Brain microvascular endothelial cell (primary cell): ENCODE results near the gene DOCK2.

Experiments
- DNase-seq: peaks from one replicate; pipeline ENCODE4 v3.0.0-alpha.2; 2020
- H3K27ac ChIP-seq: fragments of 250-450 bp; sonication (Bioruptor Pico); 2 replicates; pipeline ENCODE4 v1.5.1; 2020; ENCODE audit warnings: mild to moderate bottlenecking, moderate library complexity
- H3K27me3 ChIP-seq: fragments of 250-450 bp; sonication (Bioruptor Pico); replicated peaks from 2 replicates; pipeline ENCODE4 v1.5.1; 2020; ENCODE audit warnings: mild to moderate bottlenecking
- H3K36me3 ChIP-seq: fragments of 250-450 bp; sonication (Bioruptor Pico); replicated peaks from 2 replicates; pipeline ENCODE4 v1.5.1; 2020; ENCODE audit warnings: mild to moderate bottlenecking
- H3K4me3 ChIP-seq: 2 replicates; pipeline ENCODE4 v1.5.1; 2011; ENCODE audit warnings: low read depth, mild to moderate bottlenecking, control low read depth, low read length, moderate library complexity
- in situ Hi-C: cut with HindIII; loops from 2 replicates; pipeline ENCODE4 v1.10.0; 2017; ENCODE audit warnings: low sequenced_read_pairs, low pct_ligation_motif_present
- TF ChIP-seq, protein P1 (sequence below): IDR thresholded peaks from 2 replicates; pipeline ENCODE4 v1.5.1; 2011; ENCODE audit warnings: low read depth, mild to moderate bottlenecking, moderate library complexity, low read length, control low read depth, inconsistent platforms; ENCODE audit errors: missing control alignments

DOCK2 gene

DNA sequence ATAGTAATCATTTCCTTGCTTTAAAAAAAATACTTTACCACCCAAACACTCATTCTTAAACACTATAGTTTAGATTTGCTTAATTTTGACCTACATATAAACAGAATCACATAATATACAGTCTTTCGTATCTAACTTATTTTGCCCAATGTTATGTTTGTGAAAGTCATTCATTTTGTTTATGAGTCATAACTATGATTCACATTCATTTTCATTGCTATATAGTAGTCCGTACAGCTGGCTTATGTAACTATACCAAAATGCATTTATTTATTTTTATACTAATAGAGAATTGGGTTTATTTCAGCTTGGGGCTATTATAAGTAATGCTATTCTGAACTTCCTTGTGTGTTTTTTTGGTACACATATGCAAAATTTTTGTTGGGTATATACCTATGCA is 434.7 kb downstream of the DOCK2 start:
- Histone ChIP-seq H3K27ac (no peak overlapping the region), H3K36me3 (no peaks in the 10 kb centered on the region), H3K4me3 (no peak overlapping the region), H3K27me3 (no peaks in the 10 kb centered on the region)
- TF ChIP-seq, protein P1, sequence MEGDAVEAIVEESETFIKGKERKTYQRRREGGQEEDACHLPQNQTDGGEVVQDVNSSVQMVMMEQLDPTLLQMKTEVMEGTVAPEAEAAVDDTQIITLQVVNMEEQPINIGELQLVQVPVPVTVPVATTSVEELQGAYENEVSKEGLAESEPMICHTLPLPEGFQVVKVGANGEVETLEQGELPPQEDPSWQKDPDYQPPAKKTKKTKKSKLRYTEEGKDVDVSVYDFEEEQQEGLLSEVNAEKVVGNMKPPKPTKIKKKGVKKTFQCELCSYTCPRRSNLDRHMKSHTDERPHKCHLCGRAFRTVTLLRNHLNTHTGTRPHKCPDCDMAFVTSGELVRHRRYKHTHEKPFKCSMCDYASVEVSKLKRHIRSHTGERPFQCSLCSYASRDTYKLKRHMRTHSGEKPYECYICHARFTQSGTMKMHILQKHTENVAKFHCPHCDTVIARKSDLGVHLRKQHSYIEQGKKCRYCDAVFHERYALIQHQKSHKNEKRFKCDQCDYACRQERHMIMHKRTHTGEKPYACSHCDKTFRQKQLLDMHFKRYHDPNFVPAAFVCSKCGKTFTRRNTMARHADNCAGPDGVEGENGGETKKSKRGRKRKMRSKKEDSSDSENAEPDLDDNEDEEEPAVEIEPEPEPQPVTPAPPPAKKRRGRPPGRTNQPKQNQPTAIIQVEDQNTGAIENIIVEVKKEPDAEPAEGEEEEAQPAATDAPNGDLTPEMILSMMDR, result no peak
- in situ Hi-C loops, result no loop called here
- no peak for DNase-seq

DNA sequence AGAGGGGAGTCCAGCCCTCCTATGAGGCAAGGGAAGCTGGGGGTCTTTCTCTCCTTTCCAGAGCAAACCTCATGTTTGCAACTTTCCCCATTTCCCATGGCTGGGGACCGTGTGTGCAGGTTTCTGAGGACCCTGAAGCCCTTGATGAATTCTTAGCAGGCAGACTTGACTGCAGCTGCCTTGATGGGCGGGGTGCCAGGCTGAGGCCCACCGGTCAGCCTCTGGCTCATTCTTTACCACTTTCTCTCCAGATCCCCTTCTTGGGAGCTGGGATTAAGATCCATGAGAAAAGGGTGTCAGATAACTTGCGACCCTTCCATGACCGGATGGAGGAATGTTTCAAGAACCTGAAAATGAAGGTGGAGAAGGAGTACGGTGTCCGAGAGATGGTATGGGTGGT is 438.6 kb downstream of the DOCK2 start:
- Histone ChIP-seq H3K27me3 (no peaks in the 10 kb centered on the region), H3K27ac (no peak overlapping the region), H3K4me3 (no peak overlapping the region), H3K36me3 (no peaks in the 10 kb centered on the region)
- DNase-seq, result no peak
- TF ChIP-seq, protein P1, result no peak
- in situ Hi-C loops, result no loop called here

- no peak for DNase-seq
- in situ Hi-C loops, result no loop called here
- Histone ChIP-seq H3K36me3 (no peaks in the 10 kb centered on the region), H3K27ac (no peak overlapping the region), H3K4me3 (no peak overlapping the region), H3K27me3 (no peaks in the 10 kb centered on the region)
- TF ChIP-seq, protein P1, result no peak
Observed at GRCh38 chr5:170076211-170076610, 439.1 kb downstream of the DOCK2 start.

GRCh38 chr5:170076739-170077138 is 439.7 kb downstream of the DOCK2 start:
- H3K4me3 ChIP-seq, result no peak overlapping the region
- in situ Hi-C loops, result no loop called here
- TF ChIP-seq, protein P1, result no peak
- DNase-seq, result no peak
- no peaks in the 10 kb centered on the region for H3K27me3 ChIP-seq
- H3K36me3 ChIP-seq, result no peaks in the 10 kb centered on the region
- H3K27ac ChIP-seq, result no peak overlapping the region

DNA sequence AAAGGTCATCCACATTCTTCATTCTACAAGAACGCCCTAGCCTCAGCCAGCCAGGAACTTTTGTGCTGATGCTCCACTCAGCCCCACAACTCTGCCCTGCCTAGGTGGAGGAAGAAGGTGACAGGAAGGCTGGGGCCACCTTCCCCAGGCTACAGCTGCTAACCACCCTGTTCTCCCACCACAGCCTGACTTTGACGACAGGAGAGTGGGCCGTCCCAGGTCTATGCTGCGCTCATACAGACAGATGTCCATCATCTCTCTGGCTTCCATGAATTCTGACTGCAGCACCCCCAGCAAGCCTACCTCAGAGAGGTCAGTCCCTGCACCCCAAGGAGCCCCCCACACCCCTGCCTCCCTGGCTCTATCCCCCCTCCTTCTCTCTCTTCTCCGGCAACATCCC is 440.5 kb downstream of the DOCK2 start:
- H3K27ac ChIP-seq, result no peak overlapping the region
- no peaks in the 10 kb centered on the region for H3K36me3 ChIP-seq
- H3K4me3 ChIP-seq, result no peak overlapping the region
- TF ChIP-seq, protein P1, result no peak
- no peaks in the 10 kb centered on the region for H3K27me3 ChIP-seq
- DNase-seq, result no peak
- in situ Hi-C loops, result no loop called here

DNA sequence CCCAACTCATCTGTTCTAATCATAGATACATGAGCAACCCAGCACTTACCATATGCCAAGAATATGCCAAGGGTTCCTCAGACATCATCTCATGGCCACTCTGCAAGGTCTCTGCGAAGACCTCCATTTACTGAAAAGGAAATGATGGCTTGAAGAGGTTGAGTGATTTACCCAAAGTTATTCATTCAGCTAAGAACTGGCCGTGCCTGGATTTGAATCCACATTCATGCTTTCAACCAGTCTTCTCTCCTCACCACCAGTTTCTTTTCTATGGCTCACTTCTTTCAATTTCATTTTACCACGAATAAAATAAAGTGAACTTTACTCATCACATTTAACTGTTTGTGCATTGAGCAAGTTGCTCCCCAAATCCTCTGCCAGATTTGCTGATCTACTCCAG is 441.4 kb downstream of the DOCK2 start:
- Histone ChIP-seq H3K27me3 (no peaks in the 10 kb centered on the region), H3K4me3 (no peak overlapping the region), H3K27ac (no peak overlapping the region), H3K36me3 (no peaks in the 10 kb centered on the region)
- in situ Hi-C loops, result no loop called here
- TF ChIP-seq, protein P1, result no peak
- DNase-seq, result no peak
